Endodermal cell (in vitro differentiated cells): Measurements from ENCODE around the gene FGF18. TPM values are rescaled to one million over a fixed set of nuclear protein-coding genes. Genes with fewer than 3 reads are reported as not detected.

ENCODE experiments used
- DNase-seq: peaks from one replicate; pipeline ENCODE4 v3.0.0-alpha.2; 2017
- H3K27ac ChIP-seq: 2 replicates; pipeline ENCODE4 v1.5.1; 2013; ENCODE audit warnings: mild to moderate bottlenecking, low read depth, low read length, moderate library complexity
- H3K27me3 ChIP-seq: 2 replicates; pipeline ENCODE4 v1.6.1; 2013; ENCODE audit warnings: mild to moderate bottlenecking, low read length, moderate library complexity; ENCODE audit not compliant: insufficient read depth, control insufficient read depth, poor library complexity, severe bottlenecking
- H3K36me3 ChIP-seq: 2 replicates; pipeline ENCODE4 v1.7.0; 2013; ENCODE audit warnings: mild to moderate bottlenecking, low read length, moderate library complexity; ENCODE audit not compliant: control insufficient read depth, insufficient read depth
- H3K4me1 ChIP-seq: one replicate; pipeline ENCODE4 v1.7.0; 2013; ENCODE audit warnings: low read length; ENCODE audit not compliant: control insufficient read depth, insufficient read depth
- H3K4me3 ChIP-seq: 2 replicates; pipeline ENCODE4 v1.5.1; 2013; ENCODE audit warnings: mild to moderate bottlenecking, low read length, moderate library complexity
- H3K9ac ChIP-seq: 2 replicates; pipeline ENCODE4 v1.6.1; 2013; ENCODE audit warnings: mild to moderate bottlenecking, low read length, moderate library complexity; ENCODE audit not compliant: poor library complexity, severe bottlenecking; ENCODE audit errors: extremely low read depth
- H3K9me3 ChIP-seq: 2 replicates; pipeline ENCODE4 v1.6.1; 2013; ENCODE audit warnings: mild to moderate bottlenecking, low read length, moderate library complexity; ENCODE audit not compliant: control insufficient read depth
- H3K27ac Mint-ChIP-seq: 2 replicates; pipeline ENCODE4 v1.8.0; 2020; ENCODE audit warnings: mixed read lengths
- H3K27me3 Mint-ChIP-seq: 2 replicates; pipeline ENCODE4 v1.8.0; 2021; ENCODE audit warnings: mild to moderate bottlenecking, mixed read lengths; ENCODE audit not compliant: insufficient read depth
- H3K36me3 Mint-ChIP-seq: 2 replicates; pipeline ENCODE4 v1.8.0; 2020; ENCODE audit warnings: low read depth, mixed read lengths
- H3K4me1 Mint-ChIP-seq: 2 replicates; pipeline ENCODE4 v1.8.0; 2020; ENCODE audit warnings: mixed read lengths
- H3K4me3 Mint-ChIP-seq: 2 replicates; pipeline ENCODE4 v1.8.0; 2020; ENCODE audit warnings: mild to moderate bottlenecking, moderate library complexity, mixed read lengths
- H3K9me3 Mint-ChIP-seq: 2 replicates; pipeline ENCODE4 v1.8.0; 2020; ENCODE audit warnings: mild to moderate bottlenecking, mixed read lengths
- WGBS, 2 experiments: methylation state at CpG; one replicate each; pipeline versions ENCODE4 v1.1.5 to v1.1.7; 2013; ENCODE audit warnings: missing lambda C conversion rate in 2 of 2, mixed read lengths in 1 of 2; ENCODE audit not compliant: insufficient coverage in 1 of 2, insufficient read length in 1 of 2; 5-methylcytosine and 5-hydroxymethylcytosine counted together
- total RNA-seq, 2 donors: library from RNA; stranded (reverse); fragmentation: NEBNext Ultra II Directional in 1 of 2; extraction: Animal tissue kit (Norgen Biotek cat#: 25700) in 1 of 2; gene quantifications; 2 replicates in 1 of 2; 3 replicates in 1 of 2; pipeline ENCODE4 v1.2.1, GENCODE V29; 2021
- TF ChIP-seq, protein P1 (sequence below): fragments of 200-600 bp; sonication (generic); conservative IDR thresholded peaks from 2 replicates; pipeline ENCODE4 v1.5.0; 2021; ENCODE audit warnings: antibody characterized with exemption, mild to moderate bottlenecking

The FGF18 gene
- total RNA-seq, 2 donors from 2014 or later: 0.44 to 0.57 TPM

DNA sequence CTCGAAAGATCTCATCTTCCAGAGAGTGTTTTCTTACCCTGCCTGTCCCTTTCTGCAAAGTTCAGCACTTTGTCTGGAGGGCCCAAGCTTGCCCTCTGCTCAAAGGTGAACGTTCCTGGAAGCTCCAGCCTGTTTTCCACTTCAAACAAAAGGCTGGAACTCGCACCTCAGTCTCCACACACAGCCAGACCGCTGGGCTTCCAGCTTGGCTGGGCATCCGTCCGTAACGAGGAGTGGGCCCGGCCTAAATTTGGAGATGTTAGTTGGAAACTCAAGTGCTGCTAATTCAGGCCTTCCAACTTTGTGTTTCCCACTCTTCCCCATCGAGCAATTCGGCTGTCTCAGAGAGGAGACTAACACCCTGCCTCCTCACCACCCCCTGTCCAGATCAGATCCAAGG is 35.1 kb downstream of the FGF18 start:
- Histone ChIP-seq H3K4me1 (no peaks in the 10 kb centered on the region), H3K9ac (no peak overlapping the region), H3K27me3 (no peaks in the 10 kb centered on the region), H3K9me3 (no peaks in the 10 kb centered on the region), H3K4me3 (no peak overlapping the region), H3K27ac (no peak overlapping the region), H3K36me3 (no peaks in the 10 kb centered on the region)
- H3K36me3 Mint-ChIP-seq: no peaks in the 10 kb centered on the region
- H3K4me1 Mint-ChIP-seq: peaks cover 4% of the 10 kb centered on the region
- DNase-seq: no peak
- H3K4me3 Mint-ChIP-seq: no peak overlapping the region
- H3K9me3 Mint-ChIP-seq: no peaks in the 10 kb centered on the region
- TF ChIP-seq, protein P1, sequence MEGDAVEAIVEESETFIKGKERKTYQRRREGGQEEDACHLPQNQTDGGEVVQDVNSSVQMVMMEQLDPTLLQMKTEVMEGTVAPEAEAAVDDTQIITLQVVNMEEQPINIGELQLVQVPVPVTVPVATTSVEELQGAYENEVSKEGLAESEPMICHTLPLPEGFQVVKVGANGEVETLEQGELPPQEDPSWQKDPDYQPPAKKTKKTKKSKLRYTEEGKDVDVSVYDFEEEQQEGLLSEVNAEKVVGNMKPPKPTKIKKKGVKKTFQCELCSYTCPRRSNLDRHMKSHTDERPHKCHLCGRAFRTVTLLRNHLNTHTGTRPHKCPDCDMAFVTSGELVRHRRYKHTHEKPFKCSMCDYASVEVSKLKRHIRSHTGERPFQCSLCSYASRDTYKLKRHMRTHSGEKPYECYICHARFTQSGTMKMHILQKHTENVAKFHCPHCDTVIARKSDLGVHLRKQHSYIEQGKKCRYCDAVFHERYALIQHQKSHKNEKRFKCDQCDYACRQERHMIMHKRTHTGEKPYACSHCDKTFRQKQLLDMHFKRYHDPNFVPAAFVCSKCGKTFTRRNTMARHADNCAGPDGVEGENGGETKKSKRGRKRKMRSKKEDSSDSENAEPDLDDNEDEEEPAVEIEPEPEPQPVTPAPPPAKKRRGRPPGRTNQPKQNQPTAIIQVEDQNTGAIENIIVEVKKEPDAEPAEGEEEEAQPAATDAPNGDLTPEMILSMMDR: no peak
- H3K27me3 Mint-ChIP-seq: peaks cover 19% of the 10 kb centered on the region
- no peak overlapping the region for H3K27ac Mint-ChIP-seq
- WGBS, 2 experiments: 87% methylated on average over 4 to 10 of the region's 10 CpGs

DNA sequence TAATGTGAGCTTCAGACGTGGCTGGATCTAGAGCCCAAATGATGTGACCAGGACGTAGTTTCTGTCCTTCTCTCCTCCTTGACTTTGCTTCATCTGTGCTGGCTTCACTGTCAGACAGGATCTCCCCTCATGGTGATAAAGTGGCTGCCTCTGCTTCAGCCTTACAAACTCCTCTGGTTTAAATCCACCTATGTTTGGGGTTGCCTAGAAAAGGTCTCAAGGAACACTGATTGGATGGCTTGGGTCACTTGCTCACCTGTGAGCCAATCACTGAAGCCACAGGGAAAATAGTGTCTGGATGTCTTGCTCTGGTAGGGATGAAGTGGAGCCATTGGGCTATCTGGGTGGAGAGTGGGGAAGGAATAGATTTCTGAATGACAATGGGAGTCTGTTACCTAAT is 36.1 kb downstream of the FGF18 start:
- Mint-ChIP-seq H3K4me1 (no peaks in the 10 kb centered on the region), H3K36me3 (no peaks in the 10 kb centered on the region), H3K27me3 (peaks cover 22% of the 10 kb centered on the region), H3K4me3 (no peak overlapping the region), H3K27ac (no peak overlapping the region), H3K9me3 (no peaks in the 10 kb centered on the region)
- Histone ChIP-seq H3K27me3 (no peaks in the 10 kb centered on the region), H3K9me3 (no peaks in the 10 kb centered on the region), H3K27ac (no peak overlapping the region), H3K4me3 (no peak overlapping the region), H3K9ac (no peak overlapping the region), H3K4me1 (no peaks in the 10 kb centered on the region), H3K36me3 (no peaks in the 10 kb centered on the region)
- no peak for DNase-seq
- 86 to 87% methylated on average over 2 of the region's 2 CpGs for WGBS, 2 experiments
- TF ChIP-seq, protein P1: no peak

DNA sequence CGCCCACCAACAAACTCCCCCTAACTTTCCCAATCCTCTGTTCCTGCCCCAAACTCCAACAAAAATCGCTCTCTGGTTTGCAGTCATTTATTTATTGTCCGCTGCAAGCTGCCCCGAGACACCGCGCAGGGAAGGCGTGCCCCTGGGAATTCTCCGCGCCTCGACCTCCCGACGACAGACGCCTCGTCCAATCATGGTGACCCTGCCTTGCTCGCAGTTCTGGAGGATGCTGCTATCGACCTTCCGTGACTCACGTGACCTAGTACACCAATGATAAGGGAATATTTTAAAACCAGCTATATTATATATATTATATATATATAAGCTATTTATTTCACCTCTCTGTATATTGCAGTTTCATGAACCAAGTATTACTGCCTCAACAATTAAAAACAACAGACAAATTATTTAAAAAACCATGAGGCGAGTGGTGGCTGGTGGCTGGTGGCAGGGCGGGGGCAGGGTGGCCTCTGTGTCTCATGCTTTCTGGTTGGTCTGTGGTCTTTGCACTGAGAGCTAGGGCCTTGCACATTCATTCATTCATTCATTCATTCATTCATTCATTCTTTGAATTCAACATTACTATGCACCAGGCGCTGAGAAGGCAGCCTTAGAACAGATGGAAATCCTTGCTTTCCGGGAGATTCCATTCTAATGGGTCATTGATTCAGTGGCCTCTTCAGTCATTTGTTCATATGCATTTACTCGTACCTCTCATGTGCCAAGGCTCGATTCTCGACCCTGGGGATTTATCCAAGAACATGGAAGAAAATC is 37.9 kb downstream of the FGF18 start:
- no peak overlapping the region for H3K4me3 ChIP-seq
- TF ChIP-seq, protein P1: no peak
- Mint-ChIP-seq H3K9me3 (no peaks in the 10 kb centered on the region), H3K36me3 (no peaks in the 10 kb centered on the region), H3K27ac (no peak overlapping the region), H3K4me1 (peaks cover 6% of the 10 kb centered on the region), H3K4me3 (no peak overlapping the region), H3K27me3 (peaks cover 18% of the 10 kb centered on the region)
- H3K9me3 ChIP-seq: no peaks in the 10 kb centered on the region
- no peaks in the 10 kb centered on the region for H3K4me1 ChIP-seq
- H3K9ac ChIP-seq: no peak overlapping the region
- no peaks in the 10 kb centered on the region for H3K27me3 ChIP-seq
- 96 to 98% methylated on average over 11 to 24 of the region's 25 CpGs for WGBS, 2 experiments
- no peak for DNase-seq
- no peak overlapping the region for H3K27ac ChIP-seq
- no peaks in the 10 kb centered on the region for H3K36me3 ChIP-seq
